GM12801 (cell line): ENCODE data around the gene NDUFB10.

ENCODE experiments used
- TF ChIP-seq, protein P1 (sequence below): IDR thresholded peaks from one replicate; pipeline ENCODE4 v1.5.1; 2011; ENCODE audit warnings: control low read depth; ENCODE audit not compliant: insufficient read length; ENCODE audit errors: extremely low read depth

Gene NDUFB10

DNA sequence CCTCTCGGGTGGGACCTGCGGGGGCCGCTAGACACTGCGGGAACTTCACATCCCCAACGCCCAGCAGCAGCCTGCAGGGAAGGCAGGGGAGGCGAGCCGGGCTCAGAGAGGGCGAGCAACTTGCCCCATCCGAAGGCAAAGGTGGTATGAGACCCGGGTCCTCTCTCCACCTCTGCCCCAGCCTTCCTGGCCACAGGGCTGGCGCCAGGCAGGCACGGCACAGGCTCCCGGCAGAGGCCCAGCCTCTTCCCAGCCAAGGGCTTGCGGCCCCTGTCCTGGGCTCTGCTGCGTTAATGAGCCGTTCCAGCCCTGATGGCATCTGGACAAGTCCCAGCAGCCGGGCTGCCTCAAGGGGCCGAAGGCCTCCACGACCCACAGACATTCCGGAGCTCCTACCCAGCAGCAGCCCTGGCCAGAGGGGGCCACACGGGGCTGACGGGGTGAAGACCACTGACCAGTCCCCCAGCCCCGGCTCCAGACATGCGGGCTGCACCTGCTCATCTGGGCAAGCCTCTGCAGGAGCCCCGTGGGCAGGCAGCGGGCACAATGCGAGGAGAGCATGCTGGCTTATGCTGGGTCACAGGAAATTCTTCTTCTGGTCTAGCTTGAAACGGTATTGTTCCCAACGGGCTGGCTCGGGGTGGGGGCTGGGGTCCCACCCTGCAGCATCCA lies 39.9 kb upstream of the NDUFB10 start:
- TF ChIP-seq, protein P1, sequence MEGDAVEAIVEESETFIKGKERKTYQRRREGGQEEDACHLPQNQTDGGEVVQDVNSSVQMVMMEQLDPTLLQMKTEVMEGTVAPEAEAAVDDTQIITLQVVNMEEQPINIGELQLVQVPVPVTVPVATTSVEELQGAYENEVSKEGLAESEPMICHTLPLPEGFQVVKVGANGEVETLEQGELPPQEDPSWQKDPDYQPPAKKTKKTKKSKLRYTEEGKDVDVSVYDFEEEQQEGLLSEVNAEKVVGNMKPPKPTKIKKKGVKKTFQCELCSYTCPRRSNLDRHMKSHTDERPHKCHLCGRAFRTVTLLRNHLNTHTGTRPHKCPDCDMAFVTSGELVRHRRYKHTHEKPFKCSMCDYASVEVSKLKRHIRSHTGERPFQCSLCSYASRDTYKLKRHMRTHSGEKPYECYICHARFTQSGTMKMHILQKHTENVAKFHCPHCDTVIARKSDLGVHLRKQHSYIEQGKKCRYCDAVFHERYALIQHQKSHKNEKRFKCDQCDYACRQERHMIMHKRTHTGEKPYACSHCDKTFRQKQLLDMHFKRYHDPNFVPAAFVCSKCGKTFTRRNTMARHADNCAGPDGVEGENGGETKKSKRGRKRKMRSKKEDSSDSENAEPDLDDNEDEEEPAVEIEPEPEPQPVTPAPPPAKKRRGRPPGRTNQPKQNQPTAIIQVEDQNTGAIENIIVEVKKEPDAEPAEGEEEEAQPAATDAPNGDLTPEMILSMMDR = no peak

DNA sequence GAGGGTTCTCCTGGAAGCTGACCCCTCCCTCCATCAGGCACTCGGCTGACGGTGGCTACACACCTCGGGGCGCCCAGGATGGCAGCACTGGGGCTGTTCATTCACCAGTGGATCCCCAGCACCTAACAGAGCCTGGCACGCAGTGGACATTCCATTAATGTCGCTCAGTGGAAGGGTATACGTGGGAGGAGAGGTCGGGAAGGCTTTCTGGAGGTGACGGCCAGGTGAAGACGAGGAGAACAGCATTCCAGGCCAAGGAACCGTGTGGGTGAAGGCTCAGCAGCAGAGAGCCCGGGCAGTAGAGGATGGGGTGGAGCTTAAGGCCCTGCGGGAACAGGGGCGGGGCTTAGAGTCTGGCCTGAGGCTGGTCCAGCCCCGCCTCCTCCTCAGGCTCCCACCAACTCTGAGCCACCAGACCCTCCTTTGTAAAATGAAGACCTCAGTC lies 38.6 kb upstream of the NDUFB10 start:
- TF ChIP-seq, protein P1 = no peak

DNA sequence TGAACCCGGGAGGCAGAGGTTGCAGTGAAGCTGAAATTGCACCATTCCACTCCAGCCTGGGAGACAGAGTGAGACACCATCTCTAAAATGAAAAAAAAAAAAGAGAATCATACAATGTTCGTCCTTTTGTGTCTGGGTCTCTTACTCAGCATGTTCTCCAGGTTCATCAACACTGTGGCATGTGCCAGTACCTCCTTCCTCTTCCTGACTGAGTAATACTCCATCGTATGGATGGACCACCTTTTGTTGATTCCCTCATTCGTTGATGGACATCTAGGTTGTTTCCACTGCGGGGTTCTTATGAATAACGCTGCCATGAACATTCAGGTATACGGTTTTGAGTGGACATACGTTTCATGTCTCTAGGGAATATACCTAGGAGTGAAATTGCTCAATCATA lies 37.0 kb upstream of the NDUFB10 start:
- TF ChIP-seq, protein P1 = no peak

DNA sequence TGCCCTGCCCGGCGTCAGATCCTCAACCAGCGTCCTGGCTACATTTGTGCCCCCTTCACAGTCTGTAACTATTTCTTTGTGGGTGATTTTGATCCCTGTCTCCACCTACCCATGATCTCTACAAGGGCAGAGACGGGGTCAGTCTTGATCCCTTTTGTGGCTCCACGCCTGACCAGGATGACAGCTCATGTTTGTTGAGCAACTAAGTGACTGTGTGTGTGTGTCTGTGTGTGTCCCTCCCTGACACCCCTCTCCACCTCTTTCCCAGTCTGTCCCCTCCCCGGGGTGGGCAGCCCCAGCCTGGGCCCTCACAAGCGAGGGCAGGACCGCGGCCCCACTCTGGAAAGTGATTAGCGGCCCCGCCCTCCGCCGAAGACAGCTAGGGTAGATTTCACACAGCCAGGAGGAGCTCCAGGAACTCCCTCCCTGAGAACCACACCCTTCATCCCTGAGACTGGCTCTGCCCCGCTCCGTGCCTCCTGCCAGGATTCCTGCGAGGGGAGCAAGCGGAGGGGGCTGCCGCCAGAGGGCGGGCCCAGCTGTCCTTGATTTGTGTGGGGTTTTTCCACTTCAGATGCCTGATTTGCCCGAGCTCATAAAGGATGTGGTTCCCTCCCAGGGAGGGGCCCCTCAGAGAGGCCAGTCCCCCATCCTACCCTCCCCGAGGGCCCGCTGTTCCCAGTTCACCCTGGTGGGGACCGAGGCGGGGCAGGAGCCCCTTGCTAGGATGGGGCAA lies 35.9 kb upstream of the NDUFB10 start:
- TF ChIP-seq, protein P1 = no peak

DNA sequence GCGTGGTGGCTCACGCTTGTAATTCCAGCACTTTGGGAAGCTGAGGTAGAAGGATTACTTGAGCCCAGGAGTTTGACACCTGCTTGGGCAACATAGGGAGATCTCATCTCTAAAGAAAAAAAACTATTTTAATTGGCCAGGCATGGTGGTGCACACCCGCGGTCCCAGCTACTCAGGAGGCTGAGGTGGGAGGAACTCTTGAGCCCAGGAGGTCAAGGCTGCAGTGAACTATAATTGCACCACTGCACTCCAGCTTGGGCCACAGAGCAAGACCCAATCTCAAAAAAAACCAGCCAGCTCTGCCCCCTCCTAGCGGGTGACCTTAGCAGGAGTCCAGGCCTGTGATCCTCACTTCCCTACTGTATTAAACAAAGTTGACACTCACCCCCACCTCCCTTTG lies 35.2 kb upstream of the NDUFB10 start:
- TF ChIP-seq, protein P1 = no peak

DNA sequence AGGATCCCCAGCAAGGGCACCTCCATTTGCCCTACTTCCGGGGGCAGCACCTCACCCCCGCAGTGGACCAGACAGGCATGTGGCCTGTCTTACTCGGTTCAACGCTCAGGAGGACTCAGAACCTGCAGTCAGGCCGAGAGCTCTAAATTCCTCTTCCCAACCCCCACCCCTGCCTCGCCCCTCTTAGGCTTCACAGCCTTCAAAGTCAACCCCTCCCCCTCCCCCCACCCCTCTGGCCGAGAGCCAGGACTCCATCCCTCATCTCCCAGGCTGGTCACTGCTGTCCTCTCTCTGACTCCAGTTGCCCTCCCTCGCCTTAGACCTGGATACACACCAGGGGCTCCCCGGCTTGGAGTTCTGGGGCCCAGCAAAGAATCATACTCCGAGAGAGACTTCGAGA lies 33.1 kb upstream of the NDUFB10 start:
- TF ChIP-seq, protein P1 = no peak

DNA sequence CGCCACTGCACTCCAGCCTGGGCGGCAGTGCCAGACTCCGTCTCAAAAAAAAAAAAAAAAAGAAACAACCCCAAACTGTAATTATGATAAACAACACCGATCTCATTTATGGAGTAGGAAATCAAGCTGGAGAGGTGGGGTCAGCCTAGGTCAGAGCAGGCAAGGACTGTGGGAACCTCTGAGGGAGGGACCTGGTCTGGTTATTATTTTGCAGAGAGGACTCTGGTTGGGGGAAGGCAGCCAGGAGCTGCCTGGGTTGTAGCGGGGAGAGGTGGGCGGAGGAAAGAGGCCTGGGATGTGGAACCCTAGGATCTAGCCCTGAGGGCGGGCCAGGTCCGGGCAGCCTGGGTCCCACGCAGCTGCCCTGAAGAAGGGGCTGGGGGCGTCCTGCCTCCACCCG lies 30.2 kb upstream of the NDUFB10 start:
- TF ChIP-seq, protein P1 = no peak
